ENCODE measurements around the gene C2orf92. TPM values are rescaled to one million over a fixed set of nuclear protein-coding genes. Genes with fewer than 3 reads are reported as not detected.

Gene C2orf92
- total RNA-seq, 1 donor, result 2.5 TPM

DNA sequence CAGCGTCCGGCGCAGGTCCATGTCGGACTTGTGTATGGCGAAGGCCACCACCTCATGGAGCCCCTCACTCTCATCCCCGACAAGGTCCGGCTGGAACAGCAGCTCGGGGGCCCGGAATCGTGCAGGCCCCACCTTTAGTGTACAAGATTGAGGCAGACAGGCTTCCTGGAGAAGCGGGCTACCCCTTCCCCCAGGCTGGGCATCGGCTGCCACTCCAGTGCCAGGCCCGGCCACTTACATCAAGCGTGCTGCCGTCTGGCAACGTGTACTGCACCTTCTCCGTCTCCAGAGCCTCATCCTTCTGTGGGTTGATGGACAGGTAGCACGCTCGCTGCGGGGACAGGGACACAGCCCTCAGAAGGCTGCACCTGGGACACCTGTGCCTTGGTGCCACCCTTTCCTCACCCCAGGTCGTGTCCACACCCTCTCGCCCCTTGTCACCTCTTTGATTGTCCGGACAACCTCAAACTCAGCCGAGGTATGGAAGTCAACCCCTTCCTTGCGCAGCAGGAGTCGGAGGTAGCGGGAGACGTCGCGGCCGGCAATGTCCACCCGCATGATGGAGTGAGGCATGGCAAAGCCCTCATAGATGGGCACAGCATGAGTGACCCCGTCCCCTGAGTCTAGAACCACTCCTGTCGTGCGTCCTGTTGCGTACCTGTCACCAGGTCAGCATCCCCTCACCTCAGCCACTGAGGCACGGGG, 11.4 kb upstream of the C2orf92 start:
- Histone ChIP-seq H3K4me3 (ENCODE audit: insufficient read depth, low read length) (no peak overlapping the region), H3K9me3 (ENCODE audit: low read depth, low read length) (no peaks in the 10 kb centered on the region), H4K20me1 (ENCODE audit: insufficient read depth, low read length) (peaks cover 27% of the 10 kb centered on the region), H2AFZ (ENCODE audit: low read length) (no peak overlapping the region), H3K36me3 (ENCODE audit: insufficient read depth, low read length) (peaks cover 64% of the 10 kb centered on the region), H3K79me2 (ENCODE audit: insufficient read depth, low read length) (peaks cover 41% of the 10 kb centered on the region), H3K27me3 (ENCODE audit: insufficient read depth, low read length) (no peaks in the 10 kb centered on the region), H3K4me1 (ENCODE audit: insufficient read depth, low read length) (peaks cover 22% of the 10 kb centered on the region), H3K4me2 (ENCODE audit: insufficient read depth, low read length) (no peak overlapping the region), H3K27ac (ENCODE audit: low read depth, low read length) (no peak overlapping the region)
- DNase-seq (ENCODE audit: insufficient read length, low spot score, missing footprints), result no peak
- TF ChIP-seq, protein P1, sequence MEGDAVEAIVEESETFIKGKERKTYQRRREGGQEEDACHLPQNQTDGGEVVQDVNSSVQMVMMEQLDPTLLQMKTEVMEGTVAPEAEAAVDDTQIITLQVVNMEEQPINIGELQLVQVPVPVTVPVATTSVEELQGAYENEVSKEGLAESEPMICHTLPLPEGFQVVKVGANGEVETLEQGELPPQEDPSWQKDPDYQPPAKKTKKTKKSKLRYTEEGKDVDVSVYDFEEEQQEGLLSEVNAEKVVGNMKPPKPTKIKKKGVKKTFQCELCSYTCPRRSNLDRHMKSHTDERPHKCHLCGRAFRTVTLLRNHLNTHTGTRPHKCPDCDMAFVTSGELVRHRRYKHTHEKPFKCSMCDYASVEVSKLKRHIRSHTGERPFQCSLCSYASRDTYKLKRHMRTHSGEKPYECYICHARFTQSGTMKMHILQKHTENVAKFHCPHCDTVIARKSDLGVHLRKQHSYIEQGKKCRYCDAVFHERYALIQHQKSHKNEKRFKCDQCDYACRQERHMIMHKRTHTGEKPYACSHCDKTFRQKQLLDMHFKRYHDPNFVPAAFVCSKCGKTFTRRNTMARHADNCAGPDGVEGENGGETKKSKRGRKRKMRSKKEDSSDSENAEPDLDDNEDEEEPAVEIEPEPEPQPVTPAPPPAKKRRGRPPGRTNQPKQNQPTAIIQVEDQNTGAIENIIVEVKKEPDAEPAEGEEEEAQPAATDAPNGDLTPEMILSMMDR (IDR thresholded peaks at IDR 0.05; ENCODE audit: extremely low read depth, low read depth, low read length), result no peak

DNA sequence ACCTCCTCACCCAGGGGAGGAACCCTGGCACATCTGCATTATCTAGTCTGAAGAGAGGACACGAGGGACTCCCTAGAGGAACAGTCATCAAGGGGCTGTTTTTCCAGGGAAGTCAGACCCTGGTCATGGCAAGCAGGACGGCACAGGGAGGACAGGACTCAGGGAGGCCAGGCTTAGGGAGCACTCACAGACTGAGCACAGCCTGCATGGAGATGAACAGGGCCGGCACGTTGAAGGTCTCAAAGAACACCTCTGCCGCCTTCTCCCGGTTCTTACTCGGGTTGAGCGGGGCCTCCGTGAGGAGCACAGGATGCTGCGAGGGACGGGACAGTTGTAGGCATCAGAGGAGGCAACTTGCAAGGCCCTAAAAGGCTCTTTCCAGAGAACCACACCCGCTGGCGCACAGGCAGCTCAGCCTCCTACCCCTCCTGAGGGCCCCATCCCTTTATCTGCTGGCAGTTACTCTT, 10.8 kb upstream of the C2orf92 start:
- H3K27ac ChIP-seq (ENCODE audit: low read depth, low read length), result no peak overlapping the region
- peaks cover 27% of the 10 kb centered on the region for H4K20me1 ChIP-seq (ENCODE audit: insufficient read depth, low read length)
- H3K27me3 ChIP-seq (ENCODE audit: insufficient read depth, low read length), result no peaks in the 10 kb centered on the region
- peaks cover 22% of the 10 kb centered on the region for H3K4me1 ChIP-seq (ENCODE audit: insufficient read depth, low read length)
- TF ChIP-seq, protein P1 (IDR thresholded peaks at IDR 0.05; ENCODE audit: extremely low read depth, low read depth, low read length), result no peak
- DNase-seq (ENCODE audit: insufficient read length, low spot score, missing footprints), result no peak
- no peaks in the 10 kb centered on the region for H3K9me3 ChIP-seq (ENCODE audit: low read depth, low read length)
- no peak overlapping the region for H2AFZ ChIP-seq (ENCODE audit: low read length)
- H3K4me2 ChIP-seq (ENCODE audit: insufficient read depth, low read length), result no peak overlapping the region
- H3K36me3 ChIP-seq (ENCODE audit: insufficient read depth, low read length), result peaks cover 63% of the 10 kb centered on the region
- H3K79me2 ChIP-seq (ENCODE audit: insufficient read depth, low read length), result peaks cover 41% of the 10 kb centered on the region
- no peak overlapping the region for H3K4me3 ChIP-seq (ENCODE audit: insufficient read depth, low read length)

DNA sequence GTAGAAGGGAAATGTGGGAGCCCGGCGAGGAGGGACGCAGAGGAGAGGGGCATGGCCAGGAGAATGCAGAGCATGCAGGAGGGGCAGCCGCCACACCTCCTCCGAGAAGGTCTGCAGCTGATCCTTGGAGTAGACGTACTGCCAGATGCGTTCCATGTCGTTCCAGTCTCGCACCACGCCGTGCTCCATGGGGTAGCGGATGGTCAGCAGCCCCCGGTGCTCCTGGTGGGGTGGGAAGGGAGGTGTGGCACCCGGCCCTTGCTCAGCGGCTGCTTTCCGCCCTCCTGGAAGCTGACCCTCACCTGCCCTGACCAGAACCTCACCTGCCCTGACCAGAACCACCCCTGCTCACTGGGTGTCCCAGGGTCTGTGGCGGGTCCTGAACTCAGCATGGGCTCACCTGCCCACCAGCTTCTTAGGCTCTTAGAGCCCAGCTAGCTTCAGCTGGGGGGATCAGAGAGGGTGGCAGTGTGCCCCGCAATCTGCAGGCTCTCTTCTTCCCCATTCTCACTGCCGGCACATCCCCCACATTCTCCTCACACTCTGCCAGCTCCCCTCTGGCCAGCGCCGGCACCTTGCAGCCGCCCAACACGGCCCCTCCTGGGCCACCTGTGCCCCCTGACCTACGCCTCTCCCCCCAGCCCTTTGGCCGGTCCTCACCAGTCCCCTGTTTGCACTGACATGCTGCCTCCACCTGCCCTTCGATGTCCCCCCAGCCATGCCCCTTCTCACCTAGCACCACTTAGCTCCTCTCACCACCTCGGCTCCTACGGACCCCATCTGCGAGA, 10.1 kb upstream of the C2orf92 start:
- H3K27ac ChIP-seq (ENCODE audit: low read depth, low read length), result no peak overlapping the region
- TF ChIP-seq, protein P1 (IDR thresholded peaks at IDR 0.05; ENCODE audit: extremely low read depth, low read depth, low read length), result no peak

More for the DNA sequence above, 10.1 kb upstream of the C2orf92 start:
- H4K20me1 ChIP-seq (ENCODE audit: insufficient read depth, low read length), result peaks cover 27% of the 10 kb centered on the region
- no peaks in the 10 kb centered on the region for H3K27me3 ChIP-seq (ENCODE audit: insufficient read depth, low read length)
- H3K4me1 ChIP-seq (ENCODE audit: insufficient read depth, low read length), result peaks cover 22% of the 10 kb centered on the region
- no peaks in the 10 kb centered on the region for H3K9me3 ChIP-seq (ENCODE audit: low read depth, low read length)
- no peak overlapping the region for H3K4me2 ChIP-seq (ENCODE audit: insufficient read depth, low read length)
- H2AFZ ChIP-seq (ENCODE audit: low read length), result no peak overlapping the region
- peak; percentile 3 for DNase-seq (ENCODE audit: insufficient read length, low spot score, missing footprints)
- no peak overlapping the region for H3K4me3 ChIP-seq (ENCODE audit: insufficient read depth, low read length)
- peaks cover 41% of the 10 kb centered on the region for H3K79me2 ChIP-seq (ENCODE audit: insufficient read depth, low read length)
- H3K36me3 ChIP-seq (ENCODE audit: insufficient read depth, low read length), result peaks cover 56% of the 10 kb centered on the region
